ENCODE data around the gene SBNO2. TPM values are rescaled to one million over a fixed set of nuclear protein-coding genes. Genes with fewer than 3 reads are reported as not detected.

The SBNO2 gene
- total RNA-seq, 1 experiment from 2014 or later: 46.3 TPM

GRCh38 chr19:1182727-1183126 lies 8.7 kb upstream of the SBNO2 start:
- H3K27ac ChIP-seq (ENCODE audit: insufficient read length, low read depth, low read length): no peak overlapping the region
- H3K4me2 ChIP-seq (ENCODE audit: insufficient read depth, insufficient read length, low read length): no peak overlapping the region
- no peaks in the 10 kb centered on the region for H3K79me1 ChIP-seq (ENCODE audit: insufficient read depth, low read depth, low read length, poor library complexity, severe bottlenecking)

More at GRCh38 chr19:1182727-1183126, 8.7 kb upstream of the SBNO2 start:
- no CpG with 5 or more reads among the region's 11 CpGs for WGBS (ENCODE audit: extremely low coverage, insufficient read length, low lambda C conversion rate)
- Histone ChIP-seq H3K23ac (ENCODE audit: insufficient read length, low read depth, low read length) (no peak overlapping the region), H3K9me3 (ENCODE audit: control insufficient read depth, low read depth, low read length) (no peaks in the 10 kb centered on the region), H2BK15ac (ENCODE audit: low read depth, low read length) (no peak overlapping the region), H3K9ac (ENCODE audit: extremely low read depth, insufficient read length, low read length) (no peak overlapping the region), H2BK5ac (ENCODE audit: insufficient read length, low read length) (no peak overlapping the region), H2BK12ac (ENCODE audit: insufficient read length, low read depth, low read length) (no peak overlapping the region), H3K23me2 (ENCODE audit: insufficient read length, low read depth, low read length, poor library complexity, severe bottlenecking) (no peaks in the 10 kb centered on the region), H2BK20ac (ENCODE audit: low read depth, low read length, poor library complexity, severe bottlenecking) (no peak overlapping the region), H3K14ac (ENCODE audit: insufficient read depth, low read length) (no peak overlapping the region), H3K18ac (ENCODE audit: insufficient read length, low read depth, low read length) (no peak overlapping the region), H3T11ph (ENCODE audit: low read length) (no peak overlapping the region), H3K4me1 (ENCODE audit: insufficient read depth, low read length) (no peaks in the 10 kb centered on the region), H2AFZ (ENCODE audit: low read length) (no peak overlapping the region), H3K27me3 (ENCODE audit: insufficient read depth, low read length) (no peaks in the 10 kb centered on the region), H2AK5ac (ENCODE audit: insufficient read length, low read length) (no peak overlapping the region), H4K20me1 (ENCODE audit: control insufficient read depth, insufficient read depth, insufficient read length) (no peaks in the 10 kb centered on the region), H3K56ac (ENCODE audit: insufficient read length, low read depth, low read length) (no peak overlapping the region), H3K79me2 (ENCODE audit: insufficient read depth, low read length) (no peaks in the 10 kb centered on the region), H4K5ac (ENCODE audit: insufficient read length, low read depth, low read length) (no peak overlapping the region), H4K91ac (ENCODE audit: insufficient read length, low read depth, low read length) (no peak overlapping the region), H2BK120ac (ENCODE audit: low read depth, low read length, poor library complexity, severe bottlenecking) (no peak overlapping the region), H3K4ac (ENCODE audit: low read depth, low read length) (no peak overlapping the region), H4K8ac (replicated peaks; ENCODE audit: insufficient read length, low read depth, low read length) (no peak overlapping the region)
- Mint-ChIP-seq H3K4me1 (peaks cover 12 to 14% of the 10 kb centered on the region in 2 experiments), H3K4me3 (no peak overlapping the region), H3K9me3 (no peaks in the 10 kb centered on the region), H3K27ac (no peak overlapping the region), H3K27me3 (ENCODE audit: low read depth) (no peaks in the 10 kb centered on the region; the same call in none of the 2 replicates), H3K36me3 (ENCODE audit: insufficient read depth in 1 of 3, low read depth in 3 of 3) (no peaks in the 10 kb centered on the region; a peak in 1 of 7 replicates)
- TF ChIP-seq, protein P1, sequence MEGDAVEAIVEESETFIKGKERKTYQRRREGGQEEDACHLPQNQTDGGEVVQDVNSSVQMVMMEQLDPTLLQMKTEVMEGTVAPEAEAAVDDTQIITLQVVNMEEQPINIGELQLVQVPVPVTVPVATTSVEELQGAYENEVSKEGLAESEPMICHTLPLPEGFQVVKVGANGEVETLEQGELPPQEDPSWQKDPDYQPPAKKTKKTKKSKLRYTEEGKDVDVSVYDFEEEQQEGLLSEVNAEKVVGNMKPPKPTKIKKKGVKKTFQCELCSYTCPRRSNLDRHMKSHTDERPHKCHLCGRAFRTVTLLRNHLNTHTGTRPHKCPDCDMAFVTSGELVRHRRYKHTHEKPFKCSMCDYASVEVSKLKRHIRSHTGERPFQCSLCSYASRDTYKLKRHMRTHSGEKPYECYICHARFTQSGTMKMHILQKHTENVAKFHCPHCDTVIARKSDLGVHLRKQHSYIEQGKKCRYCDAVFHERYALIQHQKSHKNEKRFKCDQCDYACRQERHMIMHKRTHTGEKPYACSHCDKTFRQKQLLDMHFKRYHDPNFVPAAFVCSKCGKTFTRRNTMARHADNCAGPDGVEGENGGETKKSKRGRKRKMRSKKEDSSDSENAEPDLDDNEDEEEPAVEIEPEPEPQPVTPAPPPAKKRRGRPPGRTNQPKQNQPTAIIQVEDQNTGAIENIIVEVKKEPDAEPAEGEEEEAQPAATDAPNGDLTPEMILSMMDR (conservative IDR thresholded peaks at IDR 0.05): no peak
- DNase-seq: no peak
